Breast epithelium (tissue), 3 donors: Measurements from ENCODE around the gene SFI1.
"Not testable (repeated sequence)": the region's sequence is repeated elsewhere in the genome, so short reads cannot be mapped to it uniquely, and the experiment has no call there.

Experiments
- CTCF ChIP-seq, 3 donors: fragments of 450-650 bp; IDR thresholded peaks; one replicate each; pipeline ENCODE4 v1.5.1; 2016 to 2017; ENCODE audit warnings: antibody characterized with exemption in 3 of 3, mild to moderate bottlenecking in 3 of 3, moderate library complexity in 3 of 3
- POLR2A ChIP-seq: fragments of 450-650 bp; IDR thresholded peaks from one replicate; pipeline ENCODE4 v1.6.1; 2016; ENCODE audit warnings: antibody characterized with exemption, mild to moderate bottlenecking, moderate library complexity

GRCh38 chr22:31482470-31482869 lies 13.9 kb upstream of the SFI1 start:
- not testable (repeated sequence) for TF ChIP-seq POLR2A; CTCF (IDR thresholded peaks at IDR 0.05)
